H1 (cell line): ENCODE measurements around the gene DFFB. TPM values are rescaled to one million over a fixed set of nuclear protein-coding genes. Genes with fewer than 3 reads are reported as not detected.

Source experiments
- CTCF ChIA-PET: fragments of 300-600 bp; sonication (Branson Sonifier 250); formaldehyde crosslinking; loops from one replicate; lab custom pipeline; 2021; ENCODE audit not compliant: partially characterized antibody; lab: Charles Lee
- POLR2A ChIA-PET: fragments of 300-600 bp; sonication (Branson Sonifier 250); formaldehyde crosslinking; loops from one replicate; lab custom pipeline; 2021; ENCODE audit warnings: inconsistent platforms; ENCODE audit not compliant: partially characterized antibody; lab: Charles Lee
- DNase-seq, 2 experiments: peaks; one replicate each; pipeline versions ENCODE4 v3.0.0 to v3.0.0-alpha.2; 2010 to 2022; ENCODE audit warnings: low spot score in 2 of 2, low read depth in 1 of 2, mixed read lengths in 1 of 2
- FAIRE-seq: peaks from 2 replicates; lab custom pipeline; 2011; peaks lifted over from hg19 to GRCh38; lab: Jason Lieb, UNC
- H2AFZ ChIP-seq: 2 replicates; pipeline ENCODE4 v1.8.1; 2012; ENCODE audit warnings: low read length, inconsistent platforms
- H2AK5ac ChIP-seq: 2 replicates; pipeline ENCODE4 v1.6.1; 2013; ENCODE audit warnings: low read depth, low read length
- H2BK120ac ChIP-seq: replicated peaks from 2 replicates; pipeline ENCODE3; 2013; ENCODE audit warnings: low read depth, low read length, inconsistent platforms
- H2BK12ac ChIP-seq: 2 replicates; pipeline ENCODE4 v1.6.1; 2013; ENCODE audit warnings: low read depth, low read length
- H2BK15ac ChIP-seq: 2 replicates; pipeline ENCODE4 v1.6.1; 2013; ENCODE audit warnings: low read length
- H2BK20ac ChIP-seq: 2 replicates; pipeline ENCODE4 v1.6.1; 2013; ENCODE audit warnings: low read length
- H2BK5ac ChIP-seq: 2 replicates; pipeline ENCODE4 v1.6.1; 2013; ENCODE audit warnings: low read depth, low read length
- H3K14ac ChIP-seq: 2 replicates; pipeline ENCODE4 v1.6.1; 2013; ENCODE audit warnings: inconsistent platforms; ENCODE audit not compliant: insufficient read length
- H3K18ac ChIP-seq: 2 replicates; pipeline ENCODE4 v1.6.1; 2013; ENCODE audit warnings: low read length; ENCODE audit errors: extremely low read depth
- H3K23ac ChIP-seq: 2 replicates; pipeline ENCODE4 v1.6.1; 2013; ENCODE audit warnings: inconsistent platforms; ENCODE audit not compliant: insufficient read length
- H3K23me2 ChIP-seq: 2 replicates; pipeline ENCODE4 v1.6.1; 2013; ENCODE audit warnings: low read depth, low read length
- H3K27ac ChIP-seq: 2 replicates; pipeline ENCODE4 v1.6.1; 2011; ENCODE audit warnings: low read depth, low read length, inconsistent platforms
- H3K27me3 ChIP-seq, 4 experiments: replicated peaks in 1 of 4; 1 replicate in 1 of 4; 2 replicates in 3 of 4; pipeline versions ENCODE4 v1.6.1 to v1.8.1; 2011 to 2013; ENCODE audit warnings: low read length in 3 of 4, mild to moderate bottlenecking in 3 of 4, inconsistent platforms in 2 of 4, mixed read lengths in 2 of 4, moderate library complexity in 1 of 4; ENCODE audit not compliant: control insufficient read depth in 3 of 4, insufficient read depth in 3 of 4; ENCODE audit errors: extremely low read depth in 1 of 4
- H3K36me3 ChIP-seq, 4 experiments: 2 replicates each; pipeline versions ENCODE4 v1.6.1 to v1.8.1; 2011 to 2013; ENCODE audit warnings: mild to moderate bottlenecking in 4 of 4, low read length in 3 of 4, moderate library complexity in 2 of 4, control low read depth in 1 of 4, inconsistent platforms in 1 of 4; ENCODE audit not compliant: insufficient read depth in 4 of 4, control insufficient read depth in 2 of 4
- H3K4ac ChIP-seq: replicated peaks from 2 replicates; pipeline ENCODE3; 2013; ENCODE audit warnings: low read length, low read depth, mixed read lengths, inconsistent platforms; ENCODE audit not compliant: insufficient read length
- H3K4me1 ChIP-seq, 4 experiments: replicated peaks in 1 of 4; 1 replicate in 1 of 4; 2 replicates in 3 of 4; pipeline versions ENCODE4 v1.6.1 to v1.8.1; 2011 to 2013; ENCODE audit warnings: low read length in 3 of 4, inconsistent platforms in 2 of 4, mixed read lengths in 1 of 4; ENCODE audit not compliant: insufficient read depth in 4 of 4, control insufficient read depth in 3 of 4
- H3K4me2 ChIP-seq, 2 experiments: 2 replicates each; pipeline versions ENCODE4 v1.6.1 to v1.8.1; 2011 to 2013; ENCODE audit warnings: low read depth in 2 of 2, low read length in 2 of 2, control low read depth in 1 of 2, inconsistent platforms in 1 of 2, mild to moderate bottlenecking in 1 of 2; ENCODE audit not compliant: insufficient read depth in 1 of 2
- H3K4me3 ChIP-seq, 4 experiments: fragments of 200-600, 300-600 bp in 1 of 4; sonication (generic), shearing (Covaris generic), sonication (Bioruptor Twin) in 1 of 4; 2 replicates each; pipeline versions ENCODE4 v1.5.1 to v1.8.1; 2011 to 2016; ENCODE audit warnings: low read length in 4 of 4, low read depth in 3 of 4, control low read depth in 2 of 4, inconsistent platforms in 2 of 4, mild to moderate bottlenecking in 2 of 4, mixed read lengths in 1 of 4, moderate library complexity in 1 of 4; ENCODE audit not compliant: insufficient read depth in 2 of 4; ENCODE audit errors: extremely low read depth in 1 of 4
- H3K56ac ChIP-seq: replicated peaks from 2 replicates; pipeline ENCODE3; 2013; ENCODE audit warnings: low read depth, mild to moderate bottlenecking, mixed read lengths, low read length, inconsistent platforms; ENCODE audit not compliant: insufficient read length
- H3K79me1 ChIP-seq: 2 replicates; pipeline ENCODE4 v1.6.1; 2013; ENCODE audit warnings: low read depth, low read length, control low read depth
- H3K79me2 ChIP-seq, 2 experiments: 2 replicates each; pipeline versions ENCODE4 v1.6.1 to v1.8.1; 2012 to 2013; ENCODE audit warnings: low read length in 2 of 2, mild to moderate bottlenecking in 2 of 2, inconsistent platforms in 1 of 2; ENCODE audit not compliant: insufficient read depth in 2 of 2, control insufficient read depth in 1 of 2
- H3K9ac ChIP-seq, 4 experiments: replicated peaks in 1 of 4; 1 replicate in 1 of 4; 2 replicates in 3 of 4; pipeline versions ENCODE4 v1.6.1 to v1.8.1; 2011 to 2013; ENCODE audit warnings: low read depth in 3 of 4, low read length in 3 of 4, control low read depth in 2 of 4, mild to moderate bottlenecking in 2 of 4, moderate library complexity in 2 of 4, inconsistent platforms in 1 of 4; ENCODE audit errors: extremely low read depth in 1 of 4
- H3K9me3 ChIP-seq, 2 experiments: 2 replicates each; pipeline versions ENCODE4 v1.6.1 to v1.8.1; 2012 to 2013; ENCODE audit warnings: mild to moderate bottlenecking in 2 of 2, moderate library complexity in 2 of 2, control low read depth in 1 of 2, inconsistent platforms in 1 of 2, low read depth in 1 of 2, low read length in 1 of 2, mixed read lengths in 1 of 2; ENCODE audit not compliant: insufficient read depth in 2 of 2
- H4K20me1 ChIP-seq, 2 experiments: replicated peaks in 1 of 2; 2 replicates each; pipeline versions ENCODE3 to v1.8.1; 2011 to 2013; ENCODE audit warnings: inconsistent platforms in 2 of 2, low read length in 2 of 2, mild to moderate bottlenecking in 1 of 2; ENCODE audit not compliant: insufficient read depth in 2 of 2, control insufficient read depth in 1 of 2
- H4K5ac ChIP-seq: 2 replicates; pipeline ENCODE4 v1.6.1; 2013; ENCODE audit warnings: low read length, low read depth, mixed read lengths, inconsistent platforms; ENCODE audit not compliant: insufficient read length
- H4K8ac ChIP-seq: 2 replicates; pipeline ENCODE4 v1.8.0; 2013; ENCODE audit warnings: mild to moderate bottlenecking, moderate library complexity, low read length, inconsistent platforms; ENCODE audit not compliant: insufficient read depth; ENCODE audit errors: extremely low read depth
- H4K91ac ChIP-seq: replicated peaks from 2 replicates; pipeline ENCODE3; 2013; ENCODE audit warnings: low read length, mixed read lengths, inconsistent platforms; ENCODE audit not compliant: insufficient read length
- EGR1 ChIP-seq: IDR thresholded peaks from 2 replicates; pipeline ENCODE4 v1.6.1; 2011; ENCODE audit warnings: low read depth, low read length, borderline replicate concordance
- SAP30 ChIP-seq: fragments of 300-600 bp; sonication (generic); IDR thresholded peaks from 2 replicates; pipeline ENCODE4 v1.7.1; 2012; ENCODE audit warnings: low read length, moderate library complexity, mild to moderate bottlenecking, inconsistent platforms; ENCODE audit not compliant: insufficient read depth, insufficient replicate concordance
- ZNF274 ChIP-seq: IDR thresholded peaks from 2 replicates; pipeline ENCODE4 v1.7.0; 2012; ENCODE audit warnings: low read length, borderline replicate concordance; ENCODE audit errors: extremely low read depth
- WGBS, 2 experiments: shearing (Covaris generic) in 1 of 2; methylation state at CpG; one replicate each; pipeline versions ENCODE4 v1.1.6 to v1.1.7; 2013 to 2015; ENCODE audit warnings: low lambda C conversion rate in 2 of 2, mixed read lengths in 2 of 2, inconsistent platforms in 1 of 2, low coverage in 1 of 2, missing lambda C conversion rate in 1 of 2; ENCODE audit not compliant: insufficient replicate concordance in 2 of 2, insufficient coverage in 1 of 2, insufficient read length in 1 of 2; ENCODE audit errors: extremely low coverage in 1 of 2, missing lambda C conversion rate in 1 of 2; 5-methylcytosine and 5-hydroxymethylcytosine counted together
- polyA plus RNA-seq, 7 experiments: library from polyadenylated mRNA; depleted of rRNA in 3 of 7; stranded (reverse) in 5 of 7; unstranded in 2 of 7; fragments of >200 nt in 5 of 7; fragments of 200-250 nt in 2 of 7; gene quantifications; 1 replicate in 5 of 7; 2 replicates in 1 of 7; 4 replicates in 1 of 7; pipeline versions ENCODE4 v1.2.1 to v1.2.3, GENCODE V29; 2011 to 2013; ENCODE audit warnings: missing spikeins in 2 of 7, mixed read lengths in 2 of 7
- total RNA-seq: library from RNA; stranded (reverse); fragmentation: NEBNext Ultra II Directional; extraction: Animal tissue kit (Norgen Biotek cat#: 25700); gene quantifications from 2 replicates; pipeline ENCODE4 v1.2.1, GENCODE V29; 2021

Gene DFFB
- total and polyA plus RNA-seq, 2 of the 8 experiments (the other 6 are each of a cell fraction or from before 2014, with no cell fraction given), result 8.6 to 11.9 TPM

- POLR2A ChIA-PET, result interaction anchor here (0.5 kb wide), 1 partner anchor 25 kb away, joined by 3 read pairs; no protein-coding TSS in a partner anchor
- no peak for FAIRE-seq
- WGBS, 2 experiments, result 80% methylated on average over 13 of the region's 13 CpGs; no CpG with 5 or more reads in 1 of the 2 experiments
Measured at GRCh38 chr1:3868464-3869006, 11.3 kb downstream of the DFFB start.

More at GRCh38 chr1:3868464-3869006, 11.3 kb downstream of the DFFB start:
- Histone ChIP-seq H3K4me2 (no peak overlapping the region), H2BK20ac (no peak overlapping the region), H3K56ac (no peak overlapping the region), H3K4me3 (no peak overlapping the region), H2BK15ac (no peak overlapping the region), H2BK12ac (no peak overlapping the region), H3K27me3 (no peaks in the 10 kb centered on the region), H2AK5ac (no peak overlapping the region), H4K8ac (no peak overlapping the region; the same call in 1 of the 2 replicates), H3K18ac (no peak overlapping the region), H4K5ac (no peak overlapping the region), H2BK5ac (no peak overlapping the region), H3K23ac (no peak overlapping the region), H2AFZ (no peak overlapping the region), H3K79me1 (no peaks in the 10 kb centered on the region), H4K91ac (no peak overlapping the region), H3K4me1 (no peaks in the 10 kb centered on the region), H2BK120ac (no peak overlapping the region), H3K4ac (no peak overlapping the region), H3K9ac (no peak overlapping the region), H4K20me1 (peaks cover 0 to 2% of the 10 kb centered on the region in 2 experiments), H3K23me2 (no peaks in the 10 kb centered on the region; the same call in 1 of the 2 replicates), H3K9me3 (peaks cover 0 to 8% of the 10 kb centered on the region in 2 experiments; a peak in 1 of 4 replicates), H3K27ac (no peak overlapping the region), H3K14ac (no peak overlapping the region), H3K79me2 (no peaks in the 10 kb centered on the region), H3K36me3 (peaks cover 0 to 3% (median 0%) of the 10 kb centered on the region in 4 experiments; a peak in 2 of 8 replicates)
- no peak for DNase-seq
- CTCF ChIA-PET, result interaction anchor here (0.6 to 1.4 kb wide), 5 partner anchors 10 to 782 kb away, joined by 3 to 5 read pairs (median 3); partner anchors contain the start of gene DFFB
- no peak for TF ChIP-seq SAP30
- no peak for TF ChIP-seq ZNF274
- peak; percentile 74 for TF ChIP-seq EGR1
